ACHN (cell line): ENCODE measurements around the gene MRPS11.

Experiments used
- DNase-seq: peaks from one replicate; pipeline ENCODE4 v3.0.0-alpha.2; 2015
- in situ Hi-C: cut with HindIII; loops from 2 replicates; pipeline ENCODE4 v1.10.0; 2017; ENCODE audit warnings: low sequenced_read_pairs, low pct_ligation_motif_present, low pct_unique_long_range_greater_than_20kb

Gene MRPS11

DNA sequence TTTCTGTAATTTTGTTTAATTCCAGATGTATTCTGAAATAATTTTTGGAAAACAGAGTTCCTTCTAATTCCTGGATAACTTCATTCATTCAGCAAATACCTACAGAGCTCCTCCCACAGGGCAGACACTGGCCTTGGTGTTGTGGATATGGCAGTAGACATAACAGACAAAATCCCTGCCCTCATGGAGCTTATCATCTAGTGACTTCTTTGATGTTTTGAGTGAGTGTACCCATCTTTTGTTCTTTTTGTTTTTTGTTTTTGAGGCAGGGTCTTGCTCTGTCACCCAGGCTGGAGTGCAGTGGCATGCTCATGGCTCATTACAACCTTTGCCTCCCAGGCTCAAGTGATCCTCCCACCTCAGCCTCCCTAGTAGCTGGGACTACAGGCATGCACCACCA lies 57.9 kb downstream of the MRPS11 start:
- DNase-seq: no peak

DNA sequence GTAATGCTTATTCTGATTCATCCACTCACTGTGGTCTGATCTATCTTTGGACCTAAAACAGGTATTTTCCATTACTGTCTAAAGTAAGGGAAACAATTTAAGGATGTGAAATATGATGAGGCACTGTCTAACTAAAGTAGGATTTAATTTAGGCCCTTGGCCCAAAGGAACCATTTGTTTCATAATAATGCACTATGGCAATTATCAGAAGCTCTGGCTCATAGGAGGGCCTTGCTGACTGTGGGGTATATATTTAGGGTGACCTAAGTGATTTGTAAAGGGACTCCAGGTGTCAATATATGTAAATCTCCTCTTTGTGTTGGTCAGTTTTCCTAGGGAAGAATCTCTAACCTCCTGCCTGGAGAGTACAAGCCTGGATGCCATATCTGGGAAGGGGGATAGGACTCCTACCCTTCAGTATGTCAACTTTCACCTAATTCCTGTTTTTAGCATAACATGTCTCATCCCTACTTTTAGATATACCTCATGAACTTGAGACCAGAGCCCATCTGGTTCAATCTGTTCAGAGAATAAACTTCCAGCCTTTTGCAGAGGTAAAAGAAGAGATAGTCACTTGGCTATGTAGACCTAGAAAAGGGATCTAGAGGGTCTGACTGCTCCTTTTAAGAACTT lies 58.9 kb downstream of the MRPS11 start:
- in situ Hi-C loops: no loop called here
- no peak for DNase-seq

More for the DNA sequence above, 57.9 kb downstream of the MRPS11 start:
- in situ Hi-C loops: no loop called here

DNA sequence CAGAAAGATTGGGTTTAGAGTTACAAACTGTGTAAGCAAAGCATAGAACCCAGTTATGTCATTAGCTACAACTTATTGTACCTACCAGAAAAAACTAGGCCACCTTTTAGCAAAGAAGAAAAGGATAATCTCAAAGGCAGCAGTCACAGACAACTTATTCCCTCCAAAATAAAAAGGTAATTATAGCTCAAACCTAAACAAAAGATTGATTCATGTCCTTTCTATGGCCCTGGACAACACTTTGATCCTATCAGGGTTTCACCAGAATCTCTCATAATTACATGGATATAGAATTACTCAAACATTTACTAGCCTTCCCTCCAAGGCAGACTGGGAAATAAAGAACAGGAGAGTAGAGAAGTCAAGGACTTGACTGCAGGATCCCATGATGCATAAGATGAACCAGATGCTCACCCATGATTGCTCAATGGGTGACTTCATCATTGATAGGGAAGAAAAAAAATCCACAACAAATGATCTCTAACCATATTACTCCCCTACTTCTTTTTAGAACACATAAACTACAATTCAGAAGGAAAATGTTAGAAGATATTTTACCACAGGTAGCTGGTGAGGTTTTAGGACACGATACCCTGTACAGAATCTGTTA lies 61.6 kb downstream of the MRPS11 start:
- DNase-seq: no peak
- in situ Hi-C loops: no loop called here
